Activated CD8-positive, alpha-beta memory T cell treated with anti-CD3 and anti-CD28 coated beads, Interleukin-2, amount 50 U/mL, for 48 hours (primary cell): ENCODE data around the gene PHLDB1.

Source experiments
- DNase-seq: peaks from one replicate; pipeline ENCODE4 v3.0.0-alpha.2; 2020

PHLDB1 gene

DNA sequence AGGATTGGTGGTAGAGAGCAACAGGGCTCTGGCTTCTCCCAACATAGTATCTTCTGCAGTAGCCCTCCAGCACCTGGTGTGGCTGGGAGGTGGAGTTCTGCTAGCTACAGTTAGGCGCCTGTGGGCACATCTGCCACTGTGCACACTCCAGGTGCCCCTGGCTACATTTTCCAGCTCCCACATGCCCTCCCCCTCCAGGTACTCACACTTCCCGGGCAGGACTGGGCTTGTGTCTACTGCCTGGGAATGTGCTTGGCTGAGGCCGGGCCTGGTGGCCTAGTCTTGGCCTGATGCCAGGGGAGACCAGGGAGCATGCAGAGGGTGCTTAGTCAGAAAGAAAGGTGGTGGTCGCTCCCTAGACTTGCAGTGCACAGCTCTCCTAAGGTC lies 15.8 kb downstream of the PHLDB1 start:
- DNase-seq = no peak

DNA sequence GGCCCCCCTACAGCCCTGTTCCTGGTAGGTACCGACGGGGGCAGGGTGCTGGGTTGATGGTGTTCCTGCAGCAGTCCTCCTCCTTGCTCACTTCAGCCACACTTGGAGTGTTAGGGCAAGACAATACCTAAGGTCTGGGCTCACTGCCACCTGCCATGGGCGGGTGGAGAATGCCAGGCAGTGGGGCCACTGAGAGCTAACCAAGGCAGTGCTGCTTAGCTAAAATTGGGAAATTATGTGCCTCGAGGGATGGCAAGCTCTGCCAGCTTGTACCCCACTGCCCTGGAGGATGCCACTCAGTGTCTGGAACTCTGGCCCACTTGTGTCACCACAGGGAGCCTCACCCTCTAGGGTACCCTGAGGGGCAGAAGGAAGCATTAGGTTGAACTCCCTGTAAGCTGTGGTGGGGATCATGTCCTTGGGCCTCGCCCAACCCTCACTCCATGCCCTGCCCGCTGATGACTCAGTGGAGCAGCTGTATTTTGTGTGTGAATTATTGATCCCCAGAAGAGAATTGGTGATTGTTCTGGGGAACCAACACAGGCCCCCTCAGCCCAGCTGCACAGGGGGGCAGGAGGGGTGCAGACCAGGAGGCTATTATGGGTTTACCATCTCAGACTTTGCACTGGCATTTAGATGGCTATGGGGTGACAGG lies 17.7 kb downstream of the PHLDB1 start:
- DNase-seq = no peak

DNA sequence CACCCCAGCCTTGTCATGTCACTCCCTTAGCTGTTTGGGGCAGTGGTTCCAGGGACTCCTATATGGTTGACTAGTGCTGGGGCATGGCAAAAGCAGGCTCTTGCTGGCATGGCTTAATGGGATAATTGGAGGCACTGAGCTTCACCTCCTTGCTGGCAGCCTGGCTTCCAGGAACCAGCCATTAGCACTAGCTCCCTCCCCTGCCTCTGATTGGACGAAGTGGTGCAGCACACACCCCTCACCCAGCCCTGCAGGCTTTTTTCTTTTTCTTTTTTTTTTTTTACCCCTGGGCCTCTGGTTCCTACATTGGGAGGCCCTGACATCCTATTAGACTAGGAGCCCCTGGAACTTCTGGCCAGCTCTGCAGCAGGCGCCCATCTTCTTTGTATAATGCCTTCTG lies 18.6 kb downstream of the PHLDB1 start:
- no peak for DNase-seq

DNA sequence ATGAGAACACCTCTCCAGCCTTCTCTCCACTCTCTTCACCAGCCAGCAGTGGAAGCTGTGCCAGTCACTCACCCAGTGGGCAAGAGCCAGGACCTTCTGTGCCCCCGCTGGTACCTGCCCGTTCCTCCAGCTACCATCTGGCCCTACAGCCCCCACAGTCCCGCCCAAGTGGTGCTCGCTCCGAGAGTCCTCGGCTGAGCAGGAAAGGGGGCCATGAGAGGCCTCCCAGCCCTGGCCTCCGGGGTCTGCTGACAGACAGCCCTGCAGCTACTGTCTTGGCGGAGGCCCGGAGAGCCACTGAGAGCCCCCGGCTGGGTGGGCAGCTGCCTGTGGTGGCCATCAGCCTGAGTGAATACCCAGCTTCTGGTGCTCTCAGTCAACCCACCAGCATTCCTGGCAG lies 20.2 kb downstream of the PHLDB1 start:
- no peak for DNase-seq

DNA sequence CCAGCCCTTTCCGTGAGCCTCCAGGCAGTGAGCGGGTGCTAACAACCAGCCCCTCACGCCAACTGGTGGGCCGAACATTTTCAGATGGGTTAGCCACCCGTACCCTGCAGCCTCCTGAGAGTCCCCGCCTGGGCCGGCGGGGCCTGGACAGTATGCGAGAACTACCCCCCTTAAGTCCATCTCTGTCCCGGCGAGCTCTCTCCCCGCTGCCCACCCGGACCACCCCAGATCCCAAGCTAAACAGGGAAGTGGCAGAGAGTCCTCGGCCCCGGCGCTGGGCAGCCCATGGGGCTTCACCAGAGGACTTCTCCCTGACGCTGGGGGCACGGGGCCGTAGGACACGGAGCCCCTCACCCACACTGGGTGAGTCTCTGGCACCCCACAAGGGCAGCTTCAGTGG lies 20.6 kb downstream of the PHLDB1 start:
- DNase-seq = no peak

DNA sequence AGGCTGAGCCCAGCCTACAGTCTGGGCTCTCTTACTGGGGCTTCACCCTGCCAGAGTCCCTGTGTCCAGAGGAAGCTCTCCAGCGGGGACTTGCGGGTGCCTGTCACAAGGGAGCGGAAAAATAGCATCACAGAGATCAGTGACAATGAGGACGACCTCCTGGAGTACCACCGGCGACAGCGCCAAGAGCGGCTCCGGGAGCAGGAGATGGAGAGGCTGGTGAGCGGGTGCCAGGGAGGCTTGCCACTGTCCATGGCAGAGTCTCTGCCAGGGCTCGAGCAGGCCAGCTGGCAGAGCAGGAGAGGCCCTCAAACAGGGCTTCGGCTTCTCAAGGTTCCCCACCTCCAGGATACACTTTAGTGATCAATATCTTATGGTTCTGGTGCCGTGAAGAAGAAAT lies 21.0 kb downstream of the PHLDB1 start:
- DNase-seq = no peak

DNA sequence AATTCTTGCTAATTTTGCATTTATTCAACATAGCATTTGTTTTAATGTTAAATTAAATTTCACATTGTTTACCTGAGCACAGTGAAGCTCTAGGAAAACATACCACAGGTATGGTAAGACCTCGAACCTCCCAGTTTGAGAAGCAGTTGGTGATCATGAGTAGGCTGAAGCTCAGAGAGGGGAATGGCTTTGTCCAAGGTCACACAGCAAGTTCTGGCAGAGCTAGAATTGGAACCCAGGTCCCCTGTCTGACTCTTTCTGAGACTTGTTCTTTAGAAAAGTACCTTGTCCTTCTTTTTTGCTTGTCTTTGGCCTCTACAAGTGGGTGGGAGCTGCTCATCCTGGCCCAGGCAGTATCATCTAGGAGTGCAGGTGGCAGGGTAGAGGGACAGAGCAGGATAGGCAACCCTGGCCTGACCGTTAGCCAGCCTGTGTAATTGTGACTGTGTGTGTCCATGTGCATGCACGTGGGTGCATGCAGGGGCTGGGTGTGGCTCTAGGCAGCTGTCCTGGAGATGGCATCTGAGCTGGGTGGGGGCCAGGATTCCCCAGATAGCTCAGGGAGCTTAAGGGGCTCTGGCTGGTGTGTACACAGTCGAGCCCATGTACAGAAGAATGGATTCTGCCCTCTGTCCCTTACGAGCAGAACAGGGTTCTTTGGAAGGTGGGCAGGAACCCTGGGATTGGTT lies 21.6 kb downstream of the PHLDB1 start:
- DNase-seq = no peak

DNA sequence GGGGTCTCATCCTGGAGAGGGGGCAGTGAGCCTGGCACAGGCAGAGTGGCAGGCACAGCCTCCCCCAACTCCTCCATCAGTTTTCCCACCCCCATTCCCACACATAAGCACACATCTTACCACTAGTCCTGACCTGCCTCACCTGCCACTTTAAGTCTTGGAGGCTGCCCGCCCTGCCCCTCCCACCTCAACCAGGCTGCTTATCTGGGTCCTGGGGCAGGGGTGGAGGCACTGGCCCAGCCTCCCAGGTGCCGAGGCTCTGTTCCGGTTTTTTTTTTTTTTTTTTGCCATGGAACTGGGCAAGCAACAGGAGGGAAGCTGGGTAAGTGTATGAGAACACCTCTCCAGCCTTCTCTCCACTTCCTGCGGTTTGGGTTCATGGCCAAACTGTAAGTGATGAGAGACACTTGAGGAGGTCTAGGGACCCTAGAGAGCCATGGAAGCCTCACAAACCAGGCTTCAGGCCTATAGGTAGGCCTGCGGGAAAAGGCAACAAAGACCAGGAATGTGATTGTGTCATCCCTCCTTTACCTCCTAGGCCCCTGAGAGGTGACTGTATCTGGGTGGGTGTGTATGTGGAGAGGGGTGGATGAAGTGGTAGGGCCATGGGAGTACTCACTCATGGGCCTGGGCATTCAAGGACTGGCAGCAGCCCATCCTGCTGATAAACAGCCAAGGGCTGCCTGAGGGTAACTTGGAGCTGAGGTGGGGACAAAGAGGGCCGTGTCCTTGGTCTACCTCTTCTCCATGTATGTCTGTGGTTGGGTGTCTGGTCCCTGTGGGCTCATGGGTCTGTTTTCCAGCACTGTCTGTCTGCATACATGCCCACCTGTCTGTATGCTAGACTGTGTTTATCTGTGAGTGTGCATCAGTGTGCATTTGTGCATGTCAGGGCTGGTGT lies 22.6 kb downstream of the PHLDB1 start:
- no peak for DNase-seq

DNA sequence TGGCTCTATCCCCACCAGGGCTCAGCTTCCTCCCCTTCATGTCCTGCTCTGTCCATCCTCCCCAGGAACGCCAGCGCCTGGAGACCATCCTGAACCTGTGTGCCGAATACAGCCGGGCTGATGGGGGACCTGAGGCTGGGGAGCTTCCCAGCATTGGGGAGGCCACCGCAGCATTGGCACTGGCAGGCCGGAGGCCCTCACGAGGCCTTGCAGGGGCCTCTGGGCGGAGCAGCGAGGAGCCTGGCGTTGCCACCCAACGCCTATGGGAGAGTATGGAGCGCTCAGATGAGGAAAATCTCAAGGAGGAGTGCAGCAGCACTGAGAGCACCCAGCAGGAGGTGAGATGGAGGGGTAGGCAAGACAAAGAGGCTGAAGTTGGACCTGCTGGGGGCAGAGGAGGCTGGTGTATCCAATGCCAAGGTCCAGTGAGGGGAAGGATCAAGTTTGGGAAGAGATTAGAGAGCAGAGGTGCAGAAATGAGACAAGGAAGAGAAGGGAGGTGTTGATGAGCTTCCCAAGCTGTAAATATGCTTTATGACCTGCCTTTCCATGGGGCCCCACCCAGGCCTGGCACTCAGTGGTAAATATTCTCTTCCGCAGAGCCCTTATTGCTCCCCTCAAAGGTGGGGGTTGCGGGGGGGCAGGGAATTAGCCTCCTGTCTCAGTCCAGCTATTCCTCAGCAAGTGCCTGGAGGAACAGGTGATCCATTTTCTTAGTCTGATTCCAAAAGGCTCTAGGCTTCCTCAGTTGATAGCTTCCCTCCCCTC lies 23.9 kb downstream of the PHLDB1 start:
- DNase-seq = no peak

DNA sequence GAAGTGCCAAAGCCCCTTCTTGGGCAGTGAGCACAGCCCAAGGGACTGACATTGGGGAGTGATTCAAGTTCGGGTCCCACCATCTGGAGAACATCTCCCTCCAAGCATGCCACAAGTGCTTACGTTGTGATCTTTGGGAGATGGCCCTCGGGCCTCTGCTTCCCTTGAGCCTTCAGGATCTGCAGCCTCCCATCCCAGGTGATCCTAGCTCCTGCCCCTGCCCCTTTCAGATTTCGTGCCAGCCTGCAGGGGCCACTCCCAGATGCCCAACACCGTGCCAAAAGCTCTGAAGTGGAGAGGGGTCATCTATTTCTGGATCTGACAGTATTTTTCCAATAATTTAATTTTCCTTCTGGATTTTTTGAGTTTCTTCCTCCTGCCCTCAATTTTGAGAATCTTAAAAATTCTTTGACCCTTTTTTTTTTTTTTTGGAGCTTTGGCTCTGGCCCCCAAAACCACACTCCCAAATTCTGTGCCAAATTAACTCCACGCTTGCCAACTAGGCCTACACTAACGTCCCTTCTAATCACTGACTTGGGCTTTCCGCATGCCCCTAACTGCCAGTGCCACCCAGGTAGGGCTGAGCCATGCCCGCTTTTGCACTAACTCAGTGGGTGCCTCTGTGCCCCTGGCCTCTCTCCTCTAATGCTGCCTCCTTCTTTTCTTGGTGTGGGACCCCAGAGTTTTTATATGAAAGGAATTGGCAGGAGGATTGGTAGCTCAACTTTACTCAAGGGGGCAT lies 25.3 kb downstream of the PHLDB1 start:
- no peak for DNase-seq

DNA sequence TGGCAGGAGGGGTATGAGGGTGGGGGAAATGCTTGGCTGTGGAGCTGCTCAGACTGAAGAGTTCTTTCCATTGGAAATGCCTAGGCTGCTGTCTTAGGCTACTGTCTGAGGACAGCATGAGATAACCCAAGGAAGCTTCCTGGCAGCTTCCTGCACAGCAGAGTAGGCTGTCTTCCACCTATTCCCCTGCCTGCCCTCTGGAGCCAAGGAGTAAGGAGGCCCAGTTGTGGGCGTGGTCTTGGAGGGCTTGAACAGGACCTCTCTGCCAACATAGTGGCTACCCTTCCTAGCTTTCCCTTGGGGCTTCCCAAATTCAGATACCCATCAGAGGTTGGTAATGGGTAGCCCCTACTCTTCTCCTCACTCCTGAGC lies 25.9 kb downstream of the PHLDB1 start:
- DNase-seq = no peak

DNA sequence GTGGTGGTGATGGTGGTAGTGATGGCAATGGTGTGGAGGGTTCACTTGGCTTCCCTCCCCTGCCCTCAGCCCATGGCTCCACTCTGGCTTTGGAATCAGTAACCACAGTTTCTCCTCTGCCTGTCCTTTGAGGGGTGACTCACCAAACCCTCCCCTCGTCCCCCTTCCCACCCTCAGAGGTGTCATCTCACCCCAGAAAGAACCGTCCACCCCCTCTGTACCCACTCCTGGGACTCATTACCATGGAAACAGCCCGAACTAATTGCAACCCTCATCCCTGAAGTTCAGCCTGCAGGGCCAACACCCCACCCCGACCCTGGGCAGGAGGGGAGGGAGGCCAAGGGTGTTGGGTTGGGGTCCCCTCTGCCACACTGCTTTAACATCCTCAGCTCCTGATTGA lies 26.6 kb downstream of the PHLDB1 start:
- no peak for DNase-seq

DNA sequence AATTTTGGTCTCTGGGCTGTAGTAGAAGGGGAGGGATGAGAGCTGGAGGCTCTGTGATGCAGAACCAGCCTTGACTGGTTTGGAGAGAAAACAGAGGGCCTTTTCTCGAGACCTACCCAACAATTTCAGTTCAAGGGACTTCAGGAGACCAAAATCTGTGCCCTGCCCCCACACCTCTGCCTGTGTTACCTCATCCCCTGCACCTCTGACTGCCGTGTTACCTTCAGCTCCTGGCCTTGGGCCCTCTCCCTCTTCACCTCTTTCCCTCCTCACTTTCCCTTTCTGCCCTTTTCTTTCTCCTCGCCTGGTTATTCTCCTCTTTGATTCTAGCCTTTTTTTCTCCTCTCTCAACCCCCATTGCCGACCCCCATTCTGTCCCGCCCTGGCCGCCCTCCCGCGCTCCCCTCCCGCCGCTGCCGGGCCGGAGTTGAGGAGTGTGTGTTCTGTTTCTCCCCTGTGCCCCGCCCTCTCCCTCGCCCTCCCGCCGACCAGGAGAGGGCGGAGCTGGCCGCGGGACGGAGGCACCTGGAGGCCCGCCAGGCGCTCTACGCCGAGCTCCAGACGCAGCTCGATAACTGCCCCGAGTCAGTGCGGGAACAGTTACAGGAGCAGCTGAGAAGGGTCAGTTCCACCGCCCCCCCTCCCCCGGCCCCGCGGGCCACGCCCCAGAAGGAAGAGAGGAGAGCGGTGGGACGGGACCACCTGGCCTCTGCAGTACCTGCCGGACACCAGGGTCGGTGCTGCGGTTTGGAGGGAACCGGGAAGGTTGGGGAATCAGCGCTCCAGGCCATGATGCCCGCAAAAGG lies 27.2 kb downstream of the PHLDB1 start:
- no peak for DNase-seq

DNA sequence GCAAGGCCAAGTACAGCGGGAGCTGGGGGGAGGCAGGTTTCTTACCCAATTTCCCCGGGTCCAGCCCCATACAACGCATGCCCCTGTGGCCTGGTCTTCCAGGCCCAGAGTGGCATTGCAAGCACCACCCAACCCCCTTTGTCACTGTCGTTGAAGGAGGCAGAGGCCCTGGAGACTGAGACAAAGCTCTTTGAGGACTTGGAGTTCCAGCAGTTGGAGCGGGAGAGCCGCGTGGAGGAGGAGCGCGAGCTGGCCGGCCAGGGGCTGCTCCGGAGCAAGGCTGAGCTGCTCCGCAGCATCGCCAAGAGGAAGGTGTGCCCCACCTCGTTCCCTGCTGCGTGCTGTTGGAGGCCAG lies 27.8 kb downstream of the PHLDB1 start:
- DNase-seq = no peak

DNA sequence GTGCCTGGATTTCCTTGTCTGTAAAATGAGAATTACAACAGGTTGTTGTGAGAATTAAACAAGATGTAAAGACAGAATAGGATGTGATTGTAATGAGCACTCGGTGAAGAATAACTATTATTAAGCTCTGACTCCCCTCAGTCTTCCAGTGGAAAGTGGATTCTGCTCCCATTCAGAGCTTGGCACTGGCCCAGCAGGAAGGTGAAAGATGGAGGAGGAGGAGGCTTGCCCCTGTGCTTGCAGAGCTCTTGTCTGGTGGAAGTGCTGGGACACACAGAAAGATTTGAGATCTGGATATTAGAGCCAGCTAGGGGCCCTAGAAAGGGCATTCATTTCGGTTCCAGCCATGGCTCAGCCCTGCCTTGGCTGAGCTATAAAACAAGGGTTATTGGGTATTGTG lies 28.2 kb downstream of the PHLDB1 start:
- DNase-seq = no peak

DNA sequence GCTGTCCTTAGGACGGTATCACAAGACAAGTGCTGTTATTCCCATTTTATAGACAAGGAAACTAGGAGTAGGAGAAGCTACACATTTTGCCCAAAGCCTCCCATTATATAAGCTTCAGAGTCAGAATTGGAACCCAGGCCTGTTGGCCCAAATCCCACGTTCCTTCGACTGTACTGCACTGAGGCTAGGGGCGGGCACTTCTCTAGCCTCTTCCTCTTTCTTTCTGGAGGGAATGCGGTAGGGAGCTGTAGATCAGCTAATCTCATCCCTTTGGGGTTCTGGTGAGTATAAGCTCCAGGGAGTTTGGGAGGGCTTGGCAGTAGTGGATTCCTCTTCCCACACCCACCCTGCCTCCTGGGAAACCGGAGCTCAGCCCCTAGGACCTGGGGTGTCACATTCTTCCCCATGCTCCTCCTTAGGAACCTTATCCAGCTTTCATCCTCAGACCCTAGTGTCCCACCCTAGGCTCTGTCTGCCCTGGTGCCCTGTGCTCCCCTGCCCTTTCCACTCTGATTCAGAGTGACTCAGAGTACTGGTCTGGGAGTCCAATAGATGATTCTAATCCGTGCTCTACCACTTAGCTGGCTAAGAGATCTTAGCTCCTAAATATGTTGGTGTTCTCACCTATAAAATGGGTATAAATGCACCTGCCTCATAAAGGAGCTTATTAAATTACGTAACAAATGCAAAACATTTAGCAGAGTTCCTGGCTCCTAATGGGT lies 29.3 kb downstream of the PHLDB1 start:
- no peak for DNase-seq

DNA sequence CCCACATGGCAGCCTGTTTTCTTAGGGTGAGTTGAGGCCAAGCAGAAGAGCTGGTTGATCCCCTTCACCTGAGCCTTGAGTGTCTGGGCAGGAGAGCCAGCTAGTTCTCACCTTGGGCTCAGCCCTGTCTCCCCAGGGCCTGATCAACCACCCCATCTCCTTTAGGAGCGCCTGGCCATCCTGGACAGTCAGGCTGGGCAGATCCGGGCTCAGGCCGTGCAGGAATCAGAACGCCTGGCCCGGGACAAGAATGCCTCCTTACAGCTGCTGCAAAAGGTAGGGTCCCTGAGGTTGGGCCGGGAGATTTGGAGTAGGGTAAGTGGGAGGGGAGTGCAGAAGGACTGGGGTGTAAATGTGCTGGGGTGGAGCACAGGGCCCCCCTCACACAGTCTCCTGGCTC lies 31.3 kb downstream of the PHLDB1 start:
- DNase-seq = no peak

DNA sequence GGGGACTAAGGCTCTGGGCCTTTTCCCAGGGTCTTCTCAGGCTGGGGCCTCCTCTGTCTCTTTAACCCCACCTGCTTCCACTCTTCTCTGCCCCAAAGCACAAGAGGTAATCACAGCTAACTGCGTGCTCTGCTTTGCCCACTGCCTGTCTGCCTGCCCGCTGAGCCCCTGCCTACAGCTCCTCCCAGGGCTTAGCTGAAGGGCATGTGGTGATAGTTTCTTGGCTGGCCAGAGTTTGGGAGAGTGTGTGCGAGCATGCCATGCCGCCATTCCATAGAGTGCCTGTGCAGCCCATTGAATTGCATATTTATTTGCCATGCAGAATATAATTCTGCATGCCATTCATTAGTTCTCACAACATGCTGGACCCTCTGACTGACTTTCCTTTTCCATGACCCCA lies 32.5 kb downstream of the PHLDB1 start:
- no peak for DNase-seq

DNA sequence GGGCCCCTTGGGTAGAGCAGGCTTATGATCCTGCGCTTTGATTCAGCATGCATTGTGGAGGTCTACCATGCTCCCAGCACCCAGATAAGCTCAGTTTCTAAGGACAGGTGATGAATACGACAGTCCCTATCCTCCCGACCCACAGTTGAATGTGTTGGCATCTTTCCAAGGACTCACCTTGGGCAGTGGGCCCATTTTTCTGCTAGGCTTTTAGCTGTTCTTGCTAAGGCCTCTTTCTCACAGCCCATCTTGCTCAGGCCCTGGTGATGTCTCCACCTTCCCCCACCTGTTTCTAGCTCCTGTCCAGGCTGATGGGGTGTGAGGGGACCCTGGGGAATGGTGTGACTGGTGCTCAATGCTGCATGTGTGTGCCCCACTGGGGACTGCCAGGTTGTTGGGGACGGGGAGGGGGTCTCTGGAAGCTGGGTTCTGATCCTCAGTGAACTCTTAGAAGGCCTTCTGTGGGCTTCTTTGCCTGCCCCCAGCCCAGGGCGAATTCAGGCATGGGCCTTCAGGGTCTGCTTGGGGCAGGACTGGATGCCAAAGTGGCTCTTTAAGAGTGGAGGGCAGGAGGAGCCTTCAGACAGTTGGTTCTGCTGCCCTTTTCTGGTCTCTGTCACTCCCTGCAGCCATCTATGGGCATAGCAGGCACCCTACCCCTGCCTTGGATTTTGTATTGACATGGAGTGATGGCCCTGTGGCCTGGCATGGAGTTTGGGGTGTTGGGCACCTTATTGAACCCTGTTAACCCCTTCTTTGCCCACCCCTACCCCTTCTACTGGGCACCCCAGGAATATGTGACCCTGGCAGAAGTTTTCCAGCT lies 33.1 kb downstream of the PHLDB1 start:
- no peak for DNase-seq

DNA sequence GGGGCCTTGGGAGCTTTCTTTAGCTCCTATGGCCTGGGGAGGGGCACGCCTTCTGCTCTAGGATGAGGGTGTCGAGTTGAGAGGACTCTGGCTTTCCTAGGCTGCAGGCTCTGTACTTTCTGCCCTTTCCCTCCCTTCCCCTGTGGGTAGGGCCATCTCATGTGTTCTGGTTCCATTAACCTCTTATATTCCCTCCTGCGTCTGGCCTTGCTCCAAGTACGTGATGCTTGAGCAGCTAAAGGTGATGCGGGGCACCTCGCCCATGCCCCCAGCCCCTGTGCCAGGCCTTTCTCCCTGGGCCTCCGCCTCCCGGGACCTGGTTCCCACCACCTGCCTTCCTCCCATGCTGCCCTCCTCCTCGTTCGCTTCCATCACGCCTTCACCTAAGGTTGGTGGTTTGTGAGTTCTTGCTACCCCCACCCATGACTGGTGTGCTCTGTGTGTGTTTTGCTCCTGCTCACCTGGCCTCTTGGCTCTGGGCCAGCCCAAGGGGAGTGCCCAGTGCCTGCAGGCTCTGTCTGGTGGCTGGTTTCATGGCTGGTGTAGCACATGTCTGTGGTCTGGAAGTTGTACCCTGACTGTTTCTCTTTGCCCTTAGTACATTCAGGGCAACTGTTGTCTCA lies 34.1 kb downstream of the PHLDB1 start:
- no peak for DNase-seq
